Suprapubic skin (tissue), 4 donors: ENCODE results near the gene PNLIPRP3. TPM values are rescaled to one million over a fixed set of nuclear protein-coding genes. Genes with fewer than 3 reads are reported as not detected.

Source experiments
- DNase-seq, 2 donors: peaks; one replicate each; pipeline ENCODE4 v3.0.0-alpha.2; 2019; ENCODE audit warnings: low spot score in 2 of 2
- H3K27ac ChIP-seq: fragments of 200-600 bp; sonication (generic); one replicate; pipeline ENCODE4 v1.5.1; 2019
- H3K27me3 ChIP-seq: fragments of 200-600 bp; sonication (generic); one replicate; pipeline ENCODE4 v1.5.1; 2019
- H3K36me3 ChIP-seq: fragments of 200-600 bp; sonication (generic); one replicate; pipeline ENCODE4 v1.5.1; 2019
- H3K4me1 ChIP-seq: fragments of 200-600 bp; sonication (generic); one replicate; pipeline ENCODE4 v1.5.1; 2019
- H3K4me3 ChIP-seq: fragments of 200-600 bp; sonication (generic); one replicate; pipeline ENCODE4 v1.5.1; 2019; ENCODE audit warnings: mild to moderate bottlenecking
- H3K9me3 ChIP-seq: fragments of 200-600 bp; sonication (generic); one replicate; pipeline ENCODE4 v1.5.1; 2019
- CTCF ChIP-seq, 2 donors: fragments of 200-600 bp in 1 of 2; fragments of 450-650 bp in 1 of 2; sonication (generic) in 1 of 2; IDR thresholded peaks; one replicate each; pipeline ENCODE4 v1.5.1; 2016 to 2019; ENCODE audit warnings: antibody characterized with exemption in 2 of 2, mild to moderate bottlenecking in 1 of 2, moderate library complexity in 1 of 2
- EP300 ChIP-seq: sonication (generic); formaldehyde crosslinking; IDR thresholded peaks from one replicate; pipeline ENCODE4 v1.6.1; 2017; ENCODE audit warnings: antibody characterized with exemption
- POLR2A ChIP-seq, 2 donors: fragments of 450-650 bp; IDR thresholded peaks; one replicate each; pipeline ENCODE4 v1.6.1; 2017; ENCODE audit warnings: antibody characterized with exemption in 2 of 2, mild to moderate bottlenecking in 2 of 2, moderate library complexity in 2 of 2
- POLR2AphosphoS5 ChIP-seq, 3 donors: sonication (generic); formaldehyde crosslinking; IDR thresholded peaks; one replicate each; pipeline ENCODE4 v1.6.1; 2017; ENCODE audit warnings: antibody characterized with exemption in 3 of 3
- WGBS: methylation state at CpG from one replicate; pipeline ENCODE4 v1.1.5; 2018; 5-methylcytosine and 5-hydroxymethylcytosine counted together
- total RNA-seq, 4 donors: library from RNA; depleted of rRNA; stranded (reverse); fragments of >200 nt; gene quantifications; one replicate each; pipeline ENCODE4 v1.1.0, GENCODE V29; 2016

The PNLIPRP3 gene
- total RNA-seq, 4 donors from 2014 or later, result 27.4 to 53.9 (median 48.8) TPM

GRCh38 chr10:116490028-116490662 is 62.5 kb downstream of the PNLIPRP3 start:
- DNase-seq, result no peak
- Histone ChIP-seq H3K4me1 (no peaks in the 10 kb centered on the region), H3K27ac (no peak overlapping the region), H3K36me3 (no peaks in the 10 kb centered on the region), H3K9me3 (no peaks in the 10 kb centered on the region), H3K4me3 (no peak overlapping the region), H3K27me3 (peaks cover 3% of the 10 kb centered on the region)
- TF ChIP-seq CTCF (IDR thresholded peaks at IDR 0.05), result peak in 1 of 2 donors; percentile 43
- no peak for TF ChIP-seq EP300
- 12% methylated on average over 2 of the region's 2 CpGs for WGBS

- Histone ChIP-seq H3K9me3 (no peaks in the 10 kb centered on the region), H3K36me3 (no peaks in the 10 kb centered on the region), H3K27ac (no peak overlapping the region), H3K27me3 (no peaks in the 10 kb centered on the region), H3K4me1 (no peaks in the 10 kb centered on the region), H3K4me3 (no peak overlapping the region)
- 74% methylated on average over 8 of the region's 8 CpGs for WGBS
- no peak for DNase-seq
- TF ChIP-seq EP300 (no peak), POLR2AphosphoS5 (IDR thresholded peaks at IDR 0.05) (no peak), CTCF (IDR thresholded peaks at IDR 0.05) (no peak), POLR2A (IDR thresholded peaks at IDR 0.05) (no peak)
Measured at GRCh38 chr10:116504786-116505185, 77.1 kb downstream of the PNLIPRP3 start.

GRCh38 chr10:116510565-116510964 is 82.9 kb downstream of the PNLIPRP3 start:
- no peak for TF ChIP-seq EP300
- no peak for TF ChIP-seq POLR2A (IDR thresholded peaks at IDR 0.05)
- no peak for TF ChIP-seq CTCF (IDR thresholded peaks at IDR 0.05)
- no peak for TF ChIP-seq POLR2AphosphoS5 (IDR thresholded peaks at IDR 0.05)
- Histone ChIP-seq H3K4me3 (no peak overlapping the region), H3K27me3 (no peaks in the 10 kb centered on the region)

GRCh38 chr10:116511365-116511764 is 83.7 kb downstream of the PNLIPRP3 start:
- H3K4me1 ChIP-seq, result no peaks in the 10 kb centered on the region
- no peaks in the 10 kb centered on the region for H3K9me3 ChIP-seq
- no peaks in the 10 kb centered on the region for H3K27me3 ChIP-seq
- no peak for DNase-seq
- no peak overlapping the region for H3K27ac ChIP-seq
- H3K4me3 ChIP-seq, result no peak overlapping the region
- H3K36me3 ChIP-seq, result no peaks in the 10 kb centered on the region
- WGBS, result 54% methylated on average over 3 of the region's 3 CpGs
- TF ChIP-seq POLR2A (IDR thresholded peaks at IDR 0.05) (no peak), EP300 (no peak), POLR2AphosphoS5 (IDR thresholded peaks at IDR 0.05) (no peak), CTCF (IDR thresholded peaks at IDR 0.05) (no peak)

More at GRCh38 chr10:116510565-116510964, 82.9 kb downstream of the PNLIPRP3 start:
- Histone ChIP-seq H3K27ac (no peak overlapping the region), H3K36me3 (no peaks in the 10 kb centered on the region), H3K4me1 (no peaks in the 10 kb centered on the region), H3K9me3 (no peaks in the 10 kb centered on the region)
- 53% methylated on average over 3 of the region's 3 CpGs for WGBS
- no peak for DNase-seq

- Histone ChIP-seq H3K36me3 (no peaks in the 10 kb centered on the region), H3K9me3 (no peaks in the 10 kb centered on the region), H3K27me3 (peaks cover 11% of the 10 kb centered on the region), H3K4me1 (no peaks in the 10 kb centered on the region), H3K27ac (no peak overlapping the region), H3K4me3 (no peak overlapping the region)
- 35% methylated on average over 10 of the region's 10 CpGs for WGBS
- TF ChIP-seq EP300 (no peak), POLR2AphosphoS5 (IDR thresholded peaks at IDR 0.05) (no peak), CTCF (IDR thresholded peaks at IDR 0.05) (peak in 1 of 2 donors; percentile 73), POLR2A (IDR thresholded peaks at IDR 0.05) (no peak)
- no peak for DNase-seq
Measured at GRCh38 chr10:116521424-116522290, 94.0 kb downstream of the PNLIPRP3 start.
